NCI-H1930 (cell line): Measurements from ENCODE around the gene NTN5.

Experiments
- DNase-seq, 2 experiments: peaks; one replicate each; lab custom pipeline; 2025; lab: John Stamatoyannopoulos, UW

NTN5 gene

DNA sequence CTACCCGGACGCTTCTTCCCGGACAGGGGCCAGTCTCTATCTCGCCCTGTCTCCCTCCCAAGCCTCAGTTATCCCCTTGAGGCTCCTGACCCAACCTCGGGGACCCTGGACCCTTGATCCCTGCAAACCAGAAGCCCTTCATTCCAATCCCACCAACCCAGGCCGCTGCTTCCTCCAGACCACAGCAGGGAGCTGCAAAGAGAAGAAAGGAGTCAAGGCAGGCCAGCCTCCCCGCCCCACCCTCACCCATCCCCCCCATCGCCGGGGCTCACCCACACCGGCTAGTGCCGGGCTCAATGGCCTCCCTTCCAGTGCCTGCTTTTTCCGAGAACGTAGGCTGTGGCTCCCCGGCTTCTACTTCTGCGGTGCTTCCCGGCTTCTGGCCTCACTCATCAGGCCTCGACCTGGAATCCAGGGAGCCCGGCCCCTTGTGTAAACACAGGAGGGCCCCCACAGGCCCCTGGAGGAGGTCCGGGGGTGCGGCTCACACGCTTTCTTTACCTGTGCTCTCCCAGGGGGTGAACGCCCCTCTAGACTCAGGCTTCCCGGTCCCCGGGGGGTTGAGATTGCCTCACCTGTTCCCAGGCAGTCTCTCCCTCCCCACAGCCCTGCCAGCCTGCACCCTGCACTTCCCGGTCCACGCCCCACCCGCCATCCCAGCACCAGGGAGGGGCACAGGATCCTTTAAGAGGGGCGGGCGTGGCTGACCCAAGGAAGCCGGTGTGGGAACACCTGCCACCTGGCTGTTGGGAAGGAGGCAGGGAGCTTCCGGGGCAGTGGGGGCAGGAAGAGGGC, 58.2 kb downstream of the NTN5 start, which contains the start of gene FAM83E:
FAM83E (minus strand) TSS at position 641 of the 795 bp plus-strand sequence. CDS start 1,704 bp downstream, outside the sequence.
- DNase-seq: no peak

DNA sequence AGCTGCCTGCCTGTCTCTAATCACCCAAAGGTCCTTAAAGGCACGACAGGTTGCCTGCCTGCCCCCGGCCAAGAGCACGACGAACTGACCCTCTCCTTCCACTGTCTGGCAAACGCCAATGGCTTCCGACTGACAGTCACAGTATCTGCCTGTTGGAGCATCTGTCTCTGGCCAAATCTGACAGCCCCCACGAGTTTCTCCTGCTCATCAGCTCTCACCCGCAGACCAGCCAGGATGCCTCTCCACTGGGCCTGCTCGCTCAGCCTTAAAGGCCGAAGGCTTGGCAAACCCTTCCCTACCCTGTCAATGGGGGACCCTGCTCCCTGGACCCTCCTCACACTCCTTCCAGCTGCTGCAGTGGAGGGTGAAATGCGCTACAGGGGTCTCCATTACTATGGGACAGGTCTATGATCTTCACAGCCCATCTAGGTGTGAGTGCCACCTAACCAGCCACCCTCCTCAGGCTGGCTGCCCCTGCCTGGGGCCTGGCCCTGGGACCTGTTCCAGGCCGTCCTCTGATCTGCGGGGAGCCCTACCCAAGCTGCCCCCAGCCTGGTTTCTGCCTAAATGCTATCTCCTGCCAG, 58.9 kb downstream of the NTN5 start:
- no peak for DNase-seq

DNA sequence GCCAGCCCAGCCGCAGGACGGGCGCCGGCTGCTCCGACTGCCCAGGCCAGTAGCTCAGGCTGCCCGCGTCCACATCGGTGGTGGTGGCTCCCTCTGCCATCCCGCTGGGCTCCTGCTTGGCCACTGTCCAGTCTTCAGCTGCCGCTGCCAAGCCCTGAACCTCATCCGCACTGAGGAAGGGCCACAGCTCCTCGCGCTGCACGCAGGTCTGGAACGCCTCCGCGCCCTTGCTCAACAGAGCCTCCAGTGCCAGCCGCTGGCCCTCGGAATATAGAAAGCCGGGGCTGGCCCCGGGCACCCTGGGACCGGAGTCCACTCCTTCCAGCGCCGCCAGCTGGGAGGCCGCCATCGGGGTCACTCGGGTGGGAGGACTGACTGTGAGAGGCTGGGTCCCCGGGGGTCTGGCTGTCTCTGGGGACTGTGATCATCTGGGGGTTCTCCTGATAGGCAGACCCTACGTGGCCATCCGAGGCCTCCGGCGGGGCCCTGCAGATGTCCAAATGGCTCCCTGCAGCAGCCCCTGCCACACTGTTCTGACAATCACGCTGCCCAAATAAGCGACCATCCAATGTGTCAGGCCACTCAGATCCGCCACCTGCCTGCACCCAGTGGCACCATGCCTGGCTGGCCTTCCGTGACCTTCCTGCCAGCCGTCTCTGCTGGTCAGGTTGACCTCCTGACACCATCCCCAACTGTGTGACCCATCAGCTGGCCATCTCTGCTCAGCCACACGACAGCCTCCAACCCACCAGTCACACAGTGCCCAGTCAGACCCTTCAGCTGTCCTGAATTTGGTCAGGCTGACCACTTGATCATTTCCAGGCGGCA, 59.6 kb downstream of the NTN5 start:
- DNase-seq: no peak

DNA sequence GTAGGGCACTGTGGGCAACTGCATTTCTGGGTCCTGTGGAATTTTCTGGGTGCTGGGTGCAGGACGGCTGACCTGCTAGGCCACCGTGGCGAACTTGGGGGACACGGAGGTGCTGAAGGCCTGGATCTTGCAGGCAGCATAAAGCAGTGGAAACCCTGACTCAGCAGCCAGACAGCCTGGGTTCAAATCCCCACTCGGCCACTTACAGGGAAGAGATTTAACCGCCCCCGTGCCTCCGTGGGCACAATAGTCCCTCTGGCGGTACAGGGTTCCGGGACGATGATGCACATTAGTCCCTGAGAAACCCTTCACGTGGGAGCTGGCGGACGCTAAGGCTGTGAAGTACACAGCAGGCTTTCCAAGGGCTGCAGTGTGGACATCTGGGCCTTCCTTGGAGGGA, 60.9 kb downstream of the NTN5 start:
- no peak for DNase-seq
